Stomach (tissue), 9 donors: ENCODE measurements around the gene MAP4K1. TPM values are rescaled to one million over a fixed set of nuclear protein-coding genes. Genes with fewer than 3 reads are reported as not detected.

Experiments used
- DNase-seq, 2 donors: peaks; one replicate each; pipeline versions ENCODE4 v3.0.0 to v3.0.0-alpha.2; 2013 to 2019
- H3K27ac ChIP-seq, 5 donors: fragments of 200-600 bp in 4 of 5; sonication (generic) in 4 of 5; one replicate each; pipeline ENCODE4 v1.5.1; 2013 to 2019; ENCODE audit warnings: mild to moderate bottlenecking in 1 of 5, moderate library complexity in 1 of 5
- H3K27me3 ChIP-seq, 3 donors: fragments of 200-600 bp; sonication (generic); one replicate each; pipeline ENCODE4 v1.5.1; 2017 to 2019; ENCODE audit warnings: mixed run types in 1 of 3
- H3K36me3 ChIP-seq, 4 donors: fragments of 200-600 bp; sonication (generic); 1 replicate in 3 of 4; 2 replicates in 1 of 4; pipeline ENCODE4 v1.5.1; 2016 to 2019
- H3K4me1 ChIP-seq, 4 donors: fragments of 200-600 bp; sonication (generic); one replicate each; pipeline ENCODE4 v1.5.1; 2016 to 2019
- H3K4me3 ChIP-seq, 4 donors: fragments of 200-600 bp; sonication (generic) in 3 of 4; one replicate each; pipeline ENCODE4 v1.5.1; 2016 to 2019; ENCODE audit warnings: mild to moderate bottlenecking in 1 of 4
- H3K9me3 ChIP-seq, 4 donors: fragments of 200-600 bp; sonication (generic); one replicate each; pipeline ENCODE4 v1.5.1; 2016 to 2019
- CTCF ChIP-seq, 7 experiments: fragments of 450-650 bp in 4 of 7; fragments of 200-600 bp in 3 of 7; sonication (generic) in 3 of 7; IDR thresholded peaks; one replicate each; pipeline ENCODE4 v1.5.1; 2016 to 2019; ENCODE audit warnings: antibody characterized with exemption in 7 of 7, control low read depth in 2 of 7, mild to moderate bottlenecking in 1 of 7
- EP300 ChIP-seq: sonication (generic); formaldehyde crosslinking; IDR thresholded peaks from one replicate; pipeline ENCODE4 v1.6.1; 2017; ENCODE audit warnings: antibody characterized with exemption
- POLR2A ChIP-seq, 4 donors: fragments of 450-650 bp; IDR thresholded peaks; one replicate each; pipeline ENCODE4 v1.6.1; 2016; ENCODE audit warnings: antibody characterized with exemption in 4 of 4, control low read depth in 2 of 4, mild to moderate bottlenecking in 1 of 4, moderate library complexity in 1 of 4
- POLR2AphosphoS5 ChIP-seq, 3 donors: sonication (generic); formaldehyde crosslinking; IDR thresholded peaks; one replicate each; pipeline ENCODE4 v1.6.1; 2016; ENCODE audit warnings: antibody characterized with exemption in 3 of 3
- WGBS, 5 donors: extraction: QIAGEN DNeasy Blood & Tissue Kit in 3 of 5; methylation state at CpG; one replicate each; pipeline versions ENCODE4 v1.1.5 to v1.1.7; 2013 to 2018; 5-methylcytosine and 5-hydroxymethylcytosine counted together
- intact Hi-C: fragments of 100-400 bp; cut with DNase I; formaldehyde crosslinking; loops from one replicate; pipeline ENCODE4 v1.15.1; 2023; ENCODE audit warnings: low total_unique reads
- polyA plus RNA-seq, 3 donors: library from polyadenylated mRNA; stranded (reverse); fragments of 200-250 nt; gene quantifications; one replicate each; pipeline ENCODE4 v1.2.3, GENCODE V29; 2013
- total RNA-seq, 5 donors: library from RNA; depleted of rRNA; stranded (reverse); fragments of >200 nt; gene quantifications; one replicate each; pipeline versions ENCODE4 v1.1.0 to v1.2.3, GENCODE V29; 2014 to 2016
- donor health status: healthy with polysubstance abuse.
- donor health status: Bipolar disorder and iron deficiency.
- donor health status: healthy.

Gene MAP4K1
- total and polyA plus RNA-seq, 8 donors: 1.2 to 12.9 (median 5.0) TPM; not detected in 1

GRCh38 chr19:38543286-38543806, 74.4 kb downstream of the MAP4K1 start:
- WGBS, 5 donors: 66 to 87% (median 75%) methylated on average over 7 to 19 of the region's 19 CpGs
- intact Hi-C loops: no loop called here
- no peak for DNase-seq

DNA sequence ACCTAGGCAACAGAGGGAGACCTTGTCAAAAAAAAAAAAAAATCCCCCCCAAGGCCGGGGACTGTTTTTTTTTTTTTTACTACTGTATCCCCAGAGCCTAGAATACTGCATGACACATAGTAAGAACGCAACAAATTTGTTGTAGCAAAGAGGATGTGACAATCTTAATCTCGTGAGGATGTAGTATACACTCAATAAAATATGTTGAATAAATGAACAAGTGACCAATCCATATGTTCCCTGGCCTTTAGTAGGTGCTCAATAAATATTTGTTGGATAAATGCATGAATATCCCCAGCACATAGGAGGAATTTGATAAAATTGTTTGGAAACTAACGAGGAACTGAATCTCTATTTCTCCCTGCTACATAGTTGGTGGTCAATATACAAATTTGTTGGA, 75.7 kb downstream of the MAP4K1 start:
- H3K36me3 ChIP-seq: no peaks in the 10 kb centered on the region
- WGBS, 5 donors: 79 to 92% (median 89%) methylated on average over 4 of the region's 4 CpGs
- no peak overlapping the region for H3K4me3 ChIP-seq
- no peak for DNase-seq
- TF ChIP-seq EP300 (no peak), POLR2AphosphoS5 (IDR thresholded peaks at IDR 0.05) (no peak), POLR2A (IDR thresholded peaks at IDR 0.05) (no peak), CTCF (IDR thresholded peaks at IDR 0.05) (no peak)
- intact Hi-C loops: no loop called here
- no peak overlapping the region for H3K27ac ChIP-seq
- H3K4me1 ChIP-seq: peaks cover 12 to 31% (median 29%) of the 10 kb centered on the region in 4 donors
- H3K27me3 ChIP-seq: no peaks in the 10 kb centered on the region
- no peaks in the 10 kb centered on the region for H3K9me3 ChIP-seq

More at GRCh38 chr19:38543286-38543806, 74.4 kb downstream of the MAP4K1 start:
- Histone ChIP-seq H3K27ac (peak overlapping the region in 1 of 5 donors; percentile 35), H3K4me3 (peak overlapping the region in 1 of 4 donors; percentile 14), H3K9me3 (no peaks in the 10 kb centered on the region), H3K36me3 (no peaks in the 10 kb centered on the region), H3K4me1 (peaks cover 9 to 26% (median 23%) of the 10 kb centered on the region in 4 donors), H3K27me3 (no peaks in the 10 kb centered on the region)
- TF ChIP-seq CTCF (IDR thresholded peaks at IDR 0.05) (no peak), POLR2A (IDR thresholded peaks at IDR 0.05) (no peak), EP300 (no peak), POLR2AphosphoS5 (IDR thresholded peaks at IDR 0.05) (no peak)

DNA sequence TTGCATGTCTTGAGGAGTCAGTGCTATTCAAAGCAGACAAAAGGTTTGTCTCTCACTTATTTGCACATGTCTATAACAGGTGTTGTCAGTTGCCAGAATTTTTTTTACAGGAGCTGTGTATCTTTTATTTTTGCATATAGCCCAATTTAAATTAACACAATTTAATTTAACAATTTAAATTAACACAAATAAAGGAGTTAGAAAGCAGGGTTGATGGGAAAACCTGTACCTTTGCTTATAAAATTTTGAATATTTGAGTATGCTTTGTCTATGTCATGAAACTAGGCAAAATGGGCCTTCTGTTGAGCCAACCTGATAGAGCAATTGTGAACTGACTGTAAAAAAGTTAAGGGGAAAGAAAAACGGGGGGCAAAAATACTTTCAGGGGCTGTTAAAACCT, 78.0 kb downstream of the MAP4K1 start:
- TF ChIP-seq POLR2AphosphoS5 (IDR thresholded peaks at IDR 0.05) (no peak), POLR2A (IDR thresholded peaks at IDR 0.05) (no peak), EP300 (no peak), CTCF (IDR thresholded peaks at IDR 0.05) (no peak)
- peaks cover 11 to 31% (median 27%) of the 10 kb centered on the region in 4 donors for H3K4me1 ChIP-seq
- 54 to 68% (median 63%) methylated on average over 1 of the region's 1 CpG for WGBS, 5 donors
- H3K27me3 ChIP-seq: no peaks in the 10 kb centered on the region
- H3K4me3 ChIP-seq: no peak overlapping the region
- H3K36me3 ChIP-seq: no peaks in the 10 kb centered on the region
- no peak for DNase-seq
- H3K27ac ChIP-seq: peak overlapping the region in 2 of 5 donors; percentile 59 to 63
- H3K9me3 ChIP-seq: peaks cover 10 to 16% (median 13%) of the 10 kb centered on the region in 4 donors
- intact Hi-C loops: no loop called here

DNA sequence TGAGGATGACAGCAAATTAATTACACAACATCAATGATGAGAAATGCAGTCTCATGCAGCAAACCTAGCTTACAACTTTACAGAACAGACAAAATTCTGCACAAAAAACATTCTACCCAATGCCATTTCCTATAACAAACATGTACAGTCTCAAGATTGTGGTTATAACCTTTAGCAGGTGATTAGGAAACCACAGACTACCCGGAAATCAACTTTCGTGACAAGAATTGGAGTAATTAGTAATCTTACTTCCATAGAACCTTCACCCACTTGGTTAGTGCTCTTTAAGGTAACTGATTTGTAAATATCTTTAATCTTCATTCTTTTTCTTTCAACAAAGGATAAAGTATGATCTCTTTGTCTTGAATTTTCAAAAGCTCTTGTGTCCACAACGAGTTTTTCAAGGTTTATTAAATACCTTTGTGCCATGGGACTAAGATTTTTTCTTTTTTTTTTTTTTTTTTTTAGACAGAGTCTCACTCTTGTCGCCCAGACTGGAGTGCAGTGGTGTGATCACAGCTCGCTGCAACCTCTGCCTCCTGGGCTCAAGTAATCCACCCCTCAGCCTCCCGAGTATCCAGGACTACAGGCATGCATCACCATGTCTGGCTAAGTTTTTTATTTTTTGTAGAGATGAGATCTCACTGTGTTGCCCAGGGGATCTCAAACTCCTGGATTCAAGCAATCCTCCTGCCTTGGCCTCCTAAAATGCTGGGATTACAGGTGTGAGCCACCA, 78.8 kb downstream of the MAP4K1 start:
- peak in 1 of 2 donors; percentile 66 for DNase-seq
- WGBS, 5 donors: 19 to 37% (median 23%) methylated on average over 6 of the region's 6 CpGs

More for the DNA sequence above, 78.8 kb downstream of the MAP4K1 start:
- Histone ChIP-seq H3K27ac (peak overlapping the region in 4 of 5 donors; percentile 10 to 63 (median 50)), H3K4me3 (no peak overlapping the region), H3K27me3 (no peaks in the 10 kb centered on the region), H3K4me1 (peaks cover 6 to 24% (median 19%) of the 10 kb centered on the region in 4 donors), H3K36me3 (no peaks in the 10 kb centered on the region), H3K9me3 (peaks cover 10 to 21% (median 18%) of the 10 kb centered on the region in 4 donors)
- intact Hi-C loops: no loop called here
- no peak for TF ChIP-seq POLR2A (IDR thresholded peaks at IDR 0.05)
- TF ChIP-seq POLR2AphosphoS5 (IDR thresholded peaks at IDR 0.05): peak in 1 of 3 donors; percentile 40
- no peak for TF ChIP-seq CTCF (IDR thresholded peaks at IDR 0.05)
- no peak for TF ChIP-seq EP300
